Lower leg skin (tissue), 3 donors: ENCODE data around the gene HPS3.

Source experiments
- POLR2A ChIP-seq, 2 donors: fragments of 450-650 bp; IDR thresholded peaks; one replicate each; pipeline ENCODE4 v1.6.1; 2016 to 2017; ENCODE audit warnings: antibody characterized with exemption in 2 of 2, mild to moderate bottlenecking in 1 of 2, moderate library complexity in 1 of 2
- TF ChIP-seq, protein P1 (sequence below), 3 donors: fragments of 450-650 bp; IDR thresholded peaks; one replicate each; pipeline ENCODE4 v1.5.1; 2016; ENCODE audit warnings: antibody characterized with exemption in 3 of 3, mild to moderate bottlenecking in 3 of 3, moderate library complexity in 2 of 3

DNA sequence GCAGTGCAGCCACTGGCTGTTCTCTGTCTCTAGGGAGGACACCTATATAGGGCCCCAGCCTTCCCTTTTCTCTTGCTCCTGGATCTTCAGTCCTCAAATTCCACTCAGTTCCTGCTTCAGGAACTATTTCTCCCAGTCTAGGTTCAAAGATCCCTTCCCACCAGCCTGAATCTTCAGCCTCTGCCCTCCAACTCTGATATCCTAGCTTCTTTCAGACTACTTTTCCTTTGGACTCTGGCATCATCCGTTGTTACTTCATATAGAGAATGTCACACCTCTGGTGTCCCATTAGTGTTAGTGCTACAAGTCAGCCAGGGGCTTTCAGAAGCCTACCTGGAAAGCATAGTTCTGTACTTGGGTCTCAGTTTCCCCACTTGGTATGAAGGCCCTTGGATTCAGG, 10.0 kb upstream of the HPS3 start:
- TF ChIP-seq POLR2A (IDR thresholded peaks at IDR 0.05), result no peak
- TF ChIP-seq, protein P1, sequence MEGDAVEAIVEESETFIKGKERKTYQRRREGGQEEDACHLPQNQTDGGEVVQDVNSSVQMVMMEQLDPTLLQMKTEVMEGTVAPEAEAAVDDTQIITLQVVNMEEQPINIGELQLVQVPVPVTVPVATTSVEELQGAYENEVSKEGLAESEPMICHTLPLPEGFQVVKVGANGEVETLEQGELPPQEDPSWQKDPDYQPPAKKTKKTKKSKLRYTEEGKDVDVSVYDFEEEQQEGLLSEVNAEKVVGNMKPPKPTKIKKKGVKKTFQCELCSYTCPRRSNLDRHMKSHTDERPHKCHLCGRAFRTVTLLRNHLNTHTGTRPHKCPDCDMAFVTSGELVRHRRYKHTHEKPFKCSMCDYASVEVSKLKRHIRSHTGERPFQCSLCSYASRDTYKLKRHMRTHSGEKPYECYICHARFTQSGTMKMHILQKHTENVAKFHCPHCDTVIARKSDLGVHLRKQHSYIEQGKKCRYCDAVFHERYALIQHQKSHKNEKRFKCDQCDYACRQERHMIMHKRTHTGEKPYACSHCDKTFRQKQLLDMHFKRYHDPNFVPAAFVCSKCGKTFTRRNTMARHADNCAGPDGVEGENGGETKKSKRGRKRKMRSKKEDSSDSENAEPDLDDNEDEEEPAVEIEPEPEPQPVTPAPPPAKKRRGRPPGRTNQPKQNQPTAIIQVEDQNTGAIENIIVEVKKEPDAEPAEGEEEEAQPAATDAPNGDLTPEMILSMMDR (IDR thresholded peaks at IDR 0.05), result no peak
